ENCODE data around the gene POU2F1. TPM values are rescaled to one million over a fixed set of nuclear protein-coding genes. Genes with fewer than 3 reads are reported as not detected.

The POU2F1 gene
- total and polyA plus RNA-seq, 2 donors (not counting 3 experiments of a cell fraction or from before 2014, with no cell fraction given) = 6.0 to 12.9 TPM

GRCh38 chr1:167246971-167247370 is 26.3 kb downstream of the POU2F1 start:
- intact Hi-C loops (cut with micrococcal nuclease) = no loop called here
- Histone ChIP-seq H3K9me1 (replicated peaks; ENCODE audit: control insufficient read depth, extremely low read depth, insufficient read depth, low read length) (no peaks in the 10 kb centered on the region), H3K79me2 (ENCODE audit: control insufficient read depth, insufficient read depth, low read length) (peaks cover 10% of the 10 kb centered on the region), H4K20me1 (replicated peaks; ENCODE audit: control insufficient read depth, extremely low read depth, insufficient read depth, low read length) (no peaks in the 10 kb centered on the region), H3K27me3 (ENCODE audit: control insufficient read depth in 2 of 2, insufficient read depth in 2 of 2, low read length in 2 of 2) (no peaks in the 10 kb centered on the region), H3K4me2 (ENCODE audit: insufficient read depth, low read length) (no peak overlapping the region), H2AFZ (ENCODE audit: low read depth, low read length) (no peak overlapping the region), H3K4me3 (replicated peaks in 1 of 3; ENCODE audit: insufficient read depth in 1 of 3, low read depth in 1 of 3, low read length in 3 of 3) (no peak overlapping the region), H3K36me3 (ENCODE audit: control insufficient read depth in 2 of 2, extremely low read depth in 1 of 2, insufficient read depth in 2 of 2, low read length in 2 of 2) (no peaks in the 10 kb centered on the region), H3K9me3 (replicated peaks; ENCODE audit: control insufficient read depth, insufficient read depth, low read length) (no peaks in the 10 kb centered on the region), H3K27ac (ENCODE audit: insufficient read depth, low read depth, low read length) (no peak overlapping the region), H3K9ac (replicated peaks; ENCODE audit: extremely low read depth, insufficient read depth, low read length) (no peak overlapping the region), H3K4me1 (ENCODE audit: control insufficient read depth, extremely low read depth, insufficient read depth, low read length) (no peaks in the 10 kb centered on the region)
- ChIA-PET POLR2A (no interaction called here), CTCF (interaction anchor here (0.9 to 2.0 kb wide), 3 partner anchors 10 to 87 kb away, joined by 3 to 9 read pairs (median 4); partner anchors contain the start of gene POU2F1)
- FAIRE-seq (no peak), DNase-seq (ENCODE audit: low read depth, low spot score) (no peak)
- BruUV-seq (replicated peaks) = no TSS peak
- TF ChIP-seq MYC (IDR thresholded peaks at IDR 0.05; ENCODE audit: low read depth, low read length) (no peak), POLR2AphosphoS5 (IDR thresholded peaks at IDR 0.05; ENCODE audit: insufficient read depth, low read depth, low read length) (no peak), FOS (IDR thresholded peaks at IDR 0.05; ENCODE audit: borderline replicate concordance, insufficient read depth, low read length) (no peak), GATA2 (IDR thresholded peaks at IDR 0.05; ENCODE audit: insufficient read depth, insufficient read length, low read depth, low read length) (no peak), MAX (IDR thresholded peaks at IDR 0.05; ENCODE audit: insufficient read depth, insufficient read length) (no peak), JUN (IDR thresholded peaks at IDR 0.05; ENCODE audit: borderline replicate concordance, insufficient read depth, insufficient read length, low read depth) (no peak), EZH2 (IDR thresholded peaks at IDR 0.05; ENCODE audit: borderline replicate concordance, low read depth, low read length, severe bottlenecking) (no peak), POLR2A (IDR thresholded peaks at IDR 0.05; ENCODE audit: low read depth, low read length) (no peak)
- TF ChIP-seq, protein P1, sequence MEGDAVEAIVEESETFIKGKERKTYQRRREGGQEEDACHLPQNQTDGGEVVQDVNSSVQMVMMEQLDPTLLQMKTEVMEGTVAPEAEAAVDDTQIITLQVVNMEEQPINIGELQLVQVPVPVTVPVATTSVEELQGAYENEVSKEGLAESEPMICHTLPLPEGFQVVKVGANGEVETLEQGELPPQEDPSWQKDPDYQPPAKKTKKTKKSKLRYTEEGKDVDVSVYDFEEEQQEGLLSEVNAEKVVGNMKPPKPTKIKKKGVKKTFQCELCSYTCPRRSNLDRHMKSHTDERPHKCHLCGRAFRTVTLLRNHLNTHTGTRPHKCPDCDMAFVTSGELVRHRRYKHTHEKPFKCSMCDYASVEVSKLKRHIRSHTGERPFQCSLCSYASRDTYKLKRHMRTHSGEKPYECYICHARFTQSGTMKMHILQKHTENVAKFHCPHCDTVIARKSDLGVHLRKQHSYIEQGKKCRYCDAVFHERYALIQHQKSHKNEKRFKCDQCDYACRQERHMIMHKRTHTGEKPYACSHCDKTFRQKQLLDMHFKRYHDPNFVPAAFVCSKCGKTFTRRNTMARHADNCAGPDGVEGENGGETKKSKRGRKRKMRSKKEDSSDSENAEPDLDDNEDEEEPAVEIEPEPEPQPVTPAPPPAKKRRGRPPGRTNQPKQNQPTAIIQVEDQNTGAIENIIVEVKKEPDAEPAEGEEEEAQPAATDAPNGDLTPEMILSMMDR (IDR thresholded peaks at IDR 0.05; ENCODE audit: extremely low read depth in 1 of 2, insufficient read depth in 1 of 2, low read depth in 1 of 2, low read length in 2 of 2) = no peak
- dilution Hi-C loops (cut with MboI; ENCODE audit: extremely low pct_ligation_motif_present, low sequenced_read_pairs) = no loop called here
